LNCaP clone FGC (cell line): Measurements from ENCODE around the gene TIMM17B.

Experiments
- DNase-seq: peaks from one replicate; pipeline ENCODE4 v3.0.0-alpha.2; 2011; ENCODE audit warnings: low read depth
- H3K4me3 ChIP-seq: 2 replicates; pipeline ENCODE4 v1.5.1; 2011; ENCODE audit warnings: mild to moderate bottlenecking, low read depth, low read length, control low read depth
- TF ChIP-seq, protein P1 (sequence below): IDR thresholded peaks from 2 replicates; pipeline ENCODE4 v1.5.1; 2012; ENCODE audit warnings: mild to moderate bottlenecking; ENCODE audit not compliant: control insufficient read depth, insufficient read depth; ENCODE audit errors: extremely low read depth

The TIMM17B gene

DNA sequence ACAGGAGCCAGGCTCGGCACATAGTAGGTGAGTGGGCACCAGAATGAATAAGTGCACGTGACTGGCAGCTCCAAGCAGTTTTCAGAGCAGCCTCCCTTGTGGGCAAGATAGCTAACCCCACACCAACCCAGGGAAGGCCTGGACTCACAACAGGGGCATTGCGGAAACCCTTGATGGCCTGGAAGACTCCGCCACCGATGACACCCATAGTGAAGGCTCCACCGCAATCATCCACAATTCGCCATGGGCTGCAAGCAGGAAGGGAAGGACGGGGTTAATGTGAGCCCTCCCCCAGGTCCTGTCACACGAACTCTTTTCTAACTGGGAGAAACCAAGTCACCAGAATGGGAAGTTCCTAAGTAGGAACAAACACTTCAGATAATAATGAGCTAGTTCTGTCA is 957 bp downstream of the TIMM17B start:
- peak; percentile 34 for DNase-seq
- peak overlapping the region; percentile 88 for H3K4me3 ChIP-seq
- TF ChIP-seq, protein P1, sequence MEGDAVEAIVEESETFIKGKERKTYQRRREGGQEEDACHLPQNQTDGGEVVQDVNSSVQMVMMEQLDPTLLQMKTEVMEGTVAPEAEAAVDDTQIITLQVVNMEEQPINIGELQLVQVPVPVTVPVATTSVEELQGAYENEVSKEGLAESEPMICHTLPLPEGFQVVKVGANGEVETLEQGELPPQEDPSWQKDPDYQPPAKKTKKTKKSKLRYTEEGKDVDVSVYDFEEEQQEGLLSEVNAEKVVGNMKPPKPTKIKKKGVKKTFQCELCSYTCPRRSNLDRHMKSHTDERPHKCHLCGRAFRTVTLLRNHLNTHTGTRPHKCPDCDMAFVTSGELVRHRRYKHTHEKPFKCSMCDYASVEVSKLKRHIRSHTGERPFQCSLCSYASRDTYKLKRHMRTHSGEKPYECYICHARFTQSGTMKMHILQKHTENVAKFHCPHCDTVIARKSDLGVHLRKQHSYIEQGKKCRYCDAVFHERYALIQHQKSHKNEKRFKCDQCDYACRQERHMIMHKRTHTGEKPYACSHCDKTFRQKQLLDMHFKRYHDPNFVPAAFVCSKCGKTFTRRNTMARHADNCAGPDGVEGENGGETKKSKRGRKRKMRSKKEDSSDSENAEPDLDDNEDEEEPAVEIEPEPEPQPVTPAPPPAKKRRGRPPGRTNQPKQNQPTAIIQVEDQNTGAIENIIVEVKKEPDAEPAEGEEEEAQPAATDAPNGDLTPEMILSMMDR = no peak

DNA sequence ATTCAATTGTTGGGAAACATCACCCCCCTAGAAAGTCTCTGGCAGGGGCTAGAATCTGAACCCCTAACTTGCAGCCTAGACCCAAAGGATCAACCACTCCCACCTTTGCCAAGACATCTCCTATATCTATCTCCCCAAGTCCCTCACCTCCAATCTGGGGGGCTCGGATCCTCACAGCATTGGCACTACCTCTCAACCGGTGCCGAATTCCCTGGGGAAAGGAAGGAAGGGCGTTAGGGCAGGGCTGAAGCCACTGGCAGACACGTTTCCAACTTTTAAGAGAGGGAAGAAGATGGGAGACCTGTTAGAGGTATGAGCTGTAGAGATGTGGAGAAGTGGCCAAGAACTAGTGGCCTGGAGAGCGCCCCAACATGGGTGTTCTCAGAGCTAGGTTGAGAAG is 2.7 kb downstream of the TIMM17B start:
- TF ChIP-seq, protein P1 = no peak
- DNase-seq = no peak
- H3K4me3 ChIP-seq = no peak overlapping the region

DNA sequence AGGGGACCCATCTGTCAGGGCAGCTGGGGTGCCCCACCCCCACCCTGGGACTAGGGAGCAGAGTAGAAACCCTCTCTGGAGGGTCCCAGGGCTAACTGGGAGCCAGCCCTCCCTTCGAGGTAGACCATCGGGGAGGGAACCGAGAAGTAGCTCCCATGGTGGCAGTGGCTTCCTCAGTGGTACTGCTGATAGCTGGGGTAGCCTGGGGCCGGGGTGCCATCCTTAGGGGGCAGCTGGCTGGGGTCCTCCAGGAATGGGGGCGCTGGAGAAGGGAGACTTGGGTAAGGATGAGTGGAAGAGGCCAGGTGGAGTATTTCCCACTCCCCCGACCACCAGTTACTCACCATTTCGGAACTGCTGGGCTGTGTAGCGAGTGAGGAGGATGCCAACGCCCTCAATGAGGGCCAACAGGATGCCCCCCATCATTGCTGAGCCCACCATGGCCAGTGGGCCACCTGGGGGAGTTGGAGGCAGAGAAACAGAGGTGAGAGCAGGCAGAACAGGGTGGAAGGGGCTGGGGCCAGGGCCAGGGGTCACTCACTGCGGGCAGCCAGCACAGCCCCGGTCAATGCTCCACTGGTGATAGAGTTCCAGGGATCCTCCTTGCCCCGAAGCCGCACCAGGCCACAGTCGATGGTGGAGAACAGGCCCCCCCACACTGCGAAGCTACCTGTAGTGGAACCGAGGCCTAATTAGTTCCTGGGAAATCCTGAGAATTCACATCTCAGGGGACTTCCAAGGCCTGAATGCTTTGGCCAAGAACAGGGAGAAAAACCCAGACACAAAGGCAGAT is 3.8 kb downstream of the TIMM17B start:
- TF ChIP-seq, protein P1 = no peak
- H3K4me3 ChIP-seq = no peak overlapping the region
- DNase-seq = no peak

DNA sequence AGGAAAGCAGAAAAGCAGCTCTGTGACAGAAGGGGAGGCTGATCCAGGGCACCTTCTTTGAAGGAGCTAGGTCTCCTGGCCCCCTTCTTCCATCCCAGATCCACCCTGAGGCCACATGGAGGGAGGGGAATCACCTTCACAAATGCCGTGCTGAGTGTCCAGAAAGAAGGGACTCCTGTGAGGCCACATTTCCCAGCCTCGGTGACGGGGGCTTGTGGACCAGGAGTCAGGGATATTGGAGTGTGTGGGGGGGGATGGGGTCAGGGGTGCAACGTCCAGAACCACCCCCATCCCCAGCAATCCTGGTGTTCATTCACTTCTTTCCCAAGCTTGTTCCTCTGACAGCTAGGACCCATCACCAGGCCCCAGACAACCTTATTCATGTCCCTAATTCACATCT is 4.7 kb downstream of the TIMM17B start:
- TF ChIP-seq, protein P1 = no peak
- no peak for DNase-seq
- no peak overlapping the region for H3K4me3 ChIP-seq

DNA sequence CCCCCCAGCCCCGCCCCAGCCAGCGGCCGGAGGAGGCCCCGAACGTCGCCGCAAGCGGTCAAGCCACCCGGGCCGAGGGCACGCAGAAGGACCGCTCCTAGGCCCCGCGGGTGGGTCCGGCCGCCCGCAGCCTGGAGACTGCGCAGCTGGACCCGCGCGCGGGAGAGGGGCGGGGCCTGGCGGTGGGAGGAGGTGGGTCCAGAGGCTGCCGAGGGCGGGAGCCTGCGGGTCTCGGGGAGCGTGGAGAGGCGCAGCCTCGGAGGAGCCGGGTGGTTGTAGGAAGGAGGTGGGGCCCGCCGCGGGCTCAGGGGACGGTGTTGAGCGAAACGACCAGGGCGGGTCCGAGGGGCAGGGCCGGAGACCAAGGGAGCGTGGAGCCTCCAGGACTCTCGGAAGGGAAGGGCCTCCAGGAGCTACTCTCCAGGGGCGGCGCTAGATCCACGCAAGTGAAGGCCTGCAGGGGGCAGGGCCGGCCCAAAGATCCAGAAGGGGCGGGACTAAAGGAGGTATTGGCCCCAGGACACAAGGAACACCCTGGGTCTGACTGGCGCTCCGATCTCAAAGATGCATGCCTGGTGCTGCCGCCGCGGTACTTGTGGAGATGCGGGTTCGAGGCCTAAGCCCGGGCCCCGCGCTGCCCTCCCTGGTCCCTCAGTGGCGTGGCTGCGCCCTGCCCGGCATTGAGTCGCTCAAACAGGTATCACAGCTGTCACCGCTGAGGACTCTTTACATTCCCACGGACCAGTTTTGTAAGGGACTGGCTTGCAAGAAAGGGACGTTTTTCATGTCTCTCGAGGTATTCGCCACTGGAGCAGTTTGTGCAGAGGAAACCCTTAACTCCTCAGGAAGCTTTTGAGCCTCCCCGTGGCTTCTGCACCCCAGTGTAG is 5.9 kb downstream of the TIMM17B start:
- TF ChIP-seq, protein P1 = peak; percentile 49
- DNase-seq = peak; percentile 62
- peak overlapping the region; percentile 47 for H3K4me3 ChIP-seq

DNA sequence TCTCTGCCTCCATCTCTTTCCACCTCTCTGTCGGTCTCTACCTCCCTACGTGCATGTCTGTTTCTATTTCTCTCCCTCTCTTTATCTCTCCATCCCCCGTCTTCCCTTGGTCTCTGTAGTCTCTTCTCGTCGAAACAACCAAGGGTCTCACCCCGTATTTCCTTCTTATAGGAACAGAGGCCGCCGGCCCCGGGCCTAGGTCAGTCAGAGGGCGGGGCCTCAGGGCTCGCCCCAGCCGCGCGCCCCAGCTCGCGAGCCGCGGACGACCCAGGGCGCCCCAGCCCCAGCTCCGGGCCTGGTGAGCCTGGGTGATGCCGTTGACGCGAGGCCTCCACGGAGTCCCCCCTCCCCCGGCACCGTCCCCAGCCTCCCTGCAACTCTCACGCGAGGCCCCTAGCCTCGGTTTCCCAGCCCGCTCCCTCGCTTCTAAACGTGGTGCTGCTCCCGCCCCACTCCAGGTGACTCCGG is 6.6 kb downstream of the TIMM17B start:
- H3K4me3 ChIP-seq = peak overlapping the region; percentile 47
- DNase-seq = no peak
- TF ChIP-seq, protein P1 = no peak
